Erythroblast (primary cell): ENCODE data around the gene LRIT3.

Experiments used
- GATA1 ChIP-seq: IDR thresholded peaks from 2 replicates; pipeline ENCODE4 v1.6.1; 2011; ENCODE audit warnings: low read depth, mild to moderate bottlenecking, control low read depth, low read length, moderate library complexity
- POLR2A ChIP-seq: IDR thresholded peaks from 2 replicates; pipeline ENCODE4 v1.6.1; 2011; ENCODE audit warnings: mild to moderate bottlenecking, low read length

- TF ChIP-seq GATA1 (no peak), POLR2A (no peak)
Measured at GRCh38 chr4:109914322-109914721, 66.4 kb downstream of the LRIT3 start.
